HCT116 (cell line): ENCODE results near the gene AP1AR.

Experiments used
- CTCF ChIP-seq, 3 experiments: fragments of 200-600 bp in 1 of 3; sonication (generic) in 1 of 3; IDR thresholded peaks in 2 of 3; conservative IDR thresholded peaks in 1 of 3; 2 replicates each; pipeline ENCODE4 v1.5.1; 2012 to 2017; ENCODE audit warnings: low read depth in 2 of 3, low read length in 2 of 3, antibody characterized with exemption in 1 of 3, borderline replicate concordance in 1 of 3, control low read depth in 1 of 3, mild to moderate bottlenecking in 1 of 3, mixed read lengths in 1 of 3, mixed run types in 1 of 3, moderate library complexity in 1 of 3; ENCODE audit not compliant: insufficient read depth in 1 of 3
- JUND ChIP-seq: IDR thresholded peaks from 2 replicates; pipeline ENCODE4 v1.6.1; 2012
- POLR2A ChIP-seq: IDR thresholded peaks from 2 replicates; pipeline ENCODE4 v1.7.0; 2011; ENCODE audit warnings: borderline replicate concordance; ENCODE audit not compliant: insufficient read depth, insufficient read length; ENCODE audit errors: extremely low read depth
- SIN3A ChIP-seq: IDR thresholded peaks from 2 replicates; pipeline ENCODE4 v1.6.1; 2012; ENCODE audit warnings: low read depth
- ZNF274 ChIP-seq: fragments of 200-500 bp; sonication (Bioruptor generic); IDR thresholded peaks from 2 replicates; pipeline ENCODE4 v1.6.1; 2014; ENCODE audit warnings: mild to moderate bottlenecking, low read depth, low read length, inconsistent platforms
- TF ChIP-seq, protein P1 (sequence below): IDR thresholded peaks from 2 replicates; pipeline ENCODE4 v1.6.1; 2012

DNA sequence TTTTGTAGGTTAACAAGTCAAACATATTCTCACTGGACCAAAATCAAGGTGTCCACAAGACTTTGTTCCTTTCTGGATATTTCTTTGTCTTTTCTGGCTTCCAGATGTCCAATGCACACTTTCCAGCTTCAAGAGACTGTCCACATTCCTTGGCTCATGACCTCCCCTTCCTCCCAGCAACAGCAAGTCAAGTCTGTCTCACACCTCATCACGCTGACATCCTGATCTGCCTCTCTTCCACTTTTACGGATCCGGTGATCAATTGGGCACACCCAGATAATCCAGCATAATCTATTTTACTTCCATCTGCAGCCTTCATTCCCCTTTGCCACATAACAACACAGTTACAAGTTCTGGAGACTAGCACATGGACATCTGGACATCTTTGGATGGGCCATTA, 44.5 kb downstream of the AP1AR start:
- TF ChIP-seq POLR2A (no peak), SIN3A (no peak), CTCF (IDR thresholded peaks at IDR 0.05 in 2 of 3, conservative IDR thresholded peaks at IDR 0.05 in 1 of 3; ENCODE audit: borderline replicate concordance in 1 of 3, insufficient read depth in 1 of 3, low read depth in 2 of 3, low read length in 2 of 3) (no peak), ZNF274 (no peak), JUND (no peak)
- TF ChIP-seq, protein P1, sequence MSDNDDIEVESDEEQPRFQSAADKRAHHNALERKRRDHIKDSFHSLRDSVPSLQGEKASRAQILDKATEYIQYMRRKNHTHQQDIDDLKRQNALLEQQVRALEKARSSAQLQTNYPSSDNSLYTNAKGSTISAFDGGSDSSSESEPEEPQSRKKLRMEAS = no peak
